Left colon (tissue), 2 donors: ENCODE measurements around the gene LRRC23. TPM values are rescaled to one million over a fixed set of nuclear protein-coding genes. Genes with fewer than 3 reads are reported as not detected.
"Not testable (repeated sequence)": the region's sequence is repeated elsewhere in the genome, so short reads cannot be mapped to it uniquely, and the experiment has no call there.

Experiments
- ATAC-seq: fragments of 200-7000 bp; cut with Tn5 transposase; one replicate; pipeline ENCODE4 v1.9.1; 2020; ENCODE audit warnings: mild to moderate bottlenecking, moderate library complexity
- DNase-seq, 2 donors: peaks; one replicate each; pipeline ENCODE4 v3.0.0-alpha.2; 2020
- intact Hi-C, 2 donors: fragments of 100-400 bp; cut with DNase I in 1 of 2; cut with micrococcal nuclease in 1 of 2; formaldehyde crosslinking; loops; one replicate each; pipeline versions ENCODE4 v1.11.2 to v1.14.0; 2022; cut with DNase I, micrococcal nuclease
- long read RNA-seq: library from polyadenylated mRNA; unstranded; transcript quantifications from one replicate; pipeline ENCODE4 v2.0.0, GENCODE V29; 2021
- total RNA-seq, 2 donors: library from RNA; stranded (reverse); fragmentation: NEBNext Ultra II Directional; extraction: Animal tissue kit (Norgen Biotek cat#: 25700); gene quantifications; one replicate each; pipeline ENCODE4 v1.2.1, GENCODE V29; 2021
- donor health status: DM: no; HTN: no; CAD: no.
- donor health status: DM: yes; HTN: yes; CAD: no.

The LRRC23 gene
- total RNA-seq: 1 to 10 TPM; 2.9 to 4.3 TPM
- long read RNA-seq, partial matches to known transcripts: 1 of 1 reads
- long read RNA-seq, other reads (novel, unspliced or antisense): 0 of 1 reads

DNA sequence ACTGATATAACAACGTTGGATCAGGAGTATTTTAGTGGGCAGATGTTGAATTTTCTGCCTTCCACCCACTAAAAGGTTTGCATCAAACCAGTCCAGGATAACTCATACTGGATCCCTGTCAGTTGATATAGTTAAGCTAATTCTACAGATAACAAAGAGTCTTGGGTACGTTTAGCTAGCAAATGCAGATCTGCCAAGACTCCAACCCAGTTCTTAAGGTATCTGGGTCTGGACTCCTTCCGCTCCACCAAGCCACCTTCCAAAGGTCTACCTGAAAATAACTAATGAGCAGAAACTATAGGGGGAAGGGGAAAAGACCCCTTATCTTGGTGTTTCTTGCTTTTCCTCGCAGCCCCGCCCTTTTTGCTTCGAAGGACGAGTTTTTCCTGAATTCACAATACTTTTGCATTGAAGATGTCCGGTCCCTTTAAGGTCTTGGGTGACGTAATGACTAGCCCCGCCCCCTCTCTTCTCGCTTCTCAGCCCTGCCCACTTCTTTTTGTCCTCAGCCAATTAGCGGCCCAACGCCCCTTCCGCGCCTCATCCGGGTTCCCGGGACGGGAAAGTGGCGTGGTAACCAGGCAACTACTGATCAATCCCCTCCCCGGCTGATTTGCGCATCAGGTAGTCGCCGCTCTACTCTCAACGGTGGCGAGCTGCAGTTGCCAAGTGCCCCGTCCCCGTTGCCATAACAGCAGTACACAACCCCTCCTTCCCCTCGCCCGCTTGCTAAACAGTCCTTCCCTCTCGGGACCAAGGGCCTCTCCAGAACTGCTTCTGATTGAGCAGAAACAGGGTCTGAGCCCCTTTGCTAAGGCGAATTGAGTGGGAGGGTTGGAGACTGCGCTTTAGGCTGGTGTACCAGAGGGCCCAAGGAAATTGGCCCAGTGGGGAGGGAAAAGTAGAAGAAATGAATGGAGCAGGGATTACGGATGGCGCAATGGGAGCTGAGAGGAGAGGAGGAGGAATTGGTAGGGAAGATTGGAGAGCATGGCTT, at the start of gene LRRC23:
Gene LRRC23, plus strand, starts transcription at position 543 of the 997 bp plus-strand sequence. CDS start 812 bp downstream, outside the sequence.
- ATAC-seq (peak; percentile 86), DNase-seq (peak; percentile 98 to 100)
- intact Hi-C loops: no loop called here

GRCh38 chr12:6855322-6855721, 49.3 kb upstream of the LRRC23 start:
- ATAC-seq: no peak
- DNase-seq: no peak
- intact Hi-C loops: no loop called here

DNA sequence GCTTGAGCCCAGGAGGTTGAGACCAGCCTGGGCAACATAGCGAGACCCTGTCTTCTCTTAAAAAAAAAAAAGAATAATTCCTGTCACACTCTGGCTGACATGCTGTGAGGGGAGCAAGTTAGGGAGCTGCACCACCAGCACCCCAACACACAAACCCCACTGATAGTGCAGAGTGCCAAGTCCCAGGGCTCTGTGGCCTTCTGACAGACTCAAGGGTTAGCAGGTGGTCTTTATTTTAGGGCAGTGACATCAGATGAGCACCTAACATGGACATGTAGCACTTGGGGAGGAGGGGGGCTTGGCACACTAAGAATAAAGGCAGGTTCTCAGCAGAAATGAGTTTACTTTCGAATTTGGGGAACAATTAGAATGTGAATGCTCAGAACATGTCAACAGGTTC, 45.8 kb upstream of the LRRC23 start:
- no peak for DNase-seq
- no peak for ATAC-seq
- intact Hi-C loops: no loop called here

GRCh38 chr12:6860116-6860515, 44.5 kb upstream of the LRRC23 start:
- intact Hi-C loops: no loop called here
- DNase-seq (no peak), ATAC-seq (no peak)

GRCh38 chr12:6860942-6861341, 43.7 kb upstream of the LRRC23 start:
- DNase-seq (no peak), ATAC-seq (no peak)
- intact Hi-C loops: no loop called here

- intact Hi-C loops: no loop called here
- DNase-seq (no peak), ATAC-seq (no peak)
Measured at GRCh38 chr12:6861391-6861790, 43.2 kb upstream of the LRRC23 start.

DNA sequence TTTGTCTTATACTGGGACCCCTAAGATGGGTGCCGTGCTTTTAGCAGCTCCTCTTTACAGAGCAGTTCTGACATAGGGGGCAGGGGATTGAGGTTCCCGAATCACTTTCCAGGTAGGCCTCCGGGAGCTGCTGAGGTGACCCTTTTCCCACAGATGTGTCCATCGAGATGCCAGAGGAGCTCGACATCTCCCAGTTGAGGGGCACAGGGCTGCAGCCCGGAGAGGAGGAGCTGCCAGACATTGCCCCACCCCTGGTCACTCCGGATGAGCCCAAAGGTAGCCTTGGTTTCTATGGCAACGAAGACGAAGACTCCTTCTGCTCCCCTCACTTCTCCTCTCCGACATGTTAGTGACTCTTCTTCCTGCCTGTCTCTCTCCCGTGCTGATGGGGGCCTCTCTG, 41.6 kb upstream of the LRRC23 start:
- intact Hi-C loops: no loop called here
- DNase-seq: no peak

GRCh38 chr12:6863586-6864321, 40.9 kb upstream of the LRRC23 start:
- ATAC-seq (no peak), DNase-seq (no peak)
- intact Hi-C loops: no loop called here

More for the DNA sequence above, 41.6 kb upstream of the LRRC23 start:
- no peak for ATAC-seq

GRCh38 chr12:6865307-6865706, 39.3 kb upstream of the LRRC23 start:
- ATAC-seq, DNase-seq, intact Hi-C loops: not testable (repeated sequence)

DNA sequence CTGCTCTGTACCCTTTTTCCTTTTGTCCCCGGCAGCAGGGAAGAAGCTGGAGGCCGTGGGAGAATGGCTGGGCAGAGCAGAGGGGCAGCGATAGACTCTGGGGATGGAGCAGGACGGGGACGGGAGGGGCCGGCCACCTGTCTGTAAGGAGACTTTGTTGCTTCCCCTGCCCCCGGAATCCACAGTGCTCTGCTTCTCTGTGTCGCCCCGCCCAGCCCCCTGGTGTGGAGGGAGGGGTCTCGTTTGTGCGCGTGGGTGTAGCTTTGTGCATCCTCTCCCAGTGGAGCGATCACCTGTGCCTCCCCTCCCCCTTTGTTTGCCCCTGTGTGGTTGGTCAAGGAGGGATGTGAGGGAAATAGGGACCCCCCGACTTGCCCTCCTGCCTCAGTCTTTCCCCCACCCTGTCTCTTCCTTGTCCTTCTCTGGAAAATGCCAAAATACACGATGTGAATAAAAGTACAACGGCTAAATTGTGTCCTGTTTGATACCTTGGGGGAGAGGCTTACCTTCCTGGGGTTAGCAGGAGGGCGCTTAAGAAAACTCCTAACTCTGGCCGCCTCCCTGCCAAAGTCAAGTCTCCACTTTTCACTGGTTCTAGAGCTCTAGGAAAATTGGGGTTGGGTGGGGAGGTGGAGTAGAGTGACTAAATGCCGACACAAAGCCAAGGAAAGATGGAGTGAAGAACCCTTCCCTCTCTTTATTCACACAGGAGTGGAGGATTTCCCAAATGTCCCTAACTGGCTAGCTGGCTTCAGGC, 38.3 kb upstream of the LRRC23 start:
- ATAC-seq (no peak), DNase-seq (peak in 1 of 2 donors; percentile 29)
- intact Hi-C loops: no loop called here

- DNase-seq: no peak
- intact Hi-C loops: no loop called here
- ATAC-seq: peak; percentile 10
Measured at GRCh38 chr12:6866920-6867412, 37.7 kb upstream of the LRRC23 start.

DNA sequence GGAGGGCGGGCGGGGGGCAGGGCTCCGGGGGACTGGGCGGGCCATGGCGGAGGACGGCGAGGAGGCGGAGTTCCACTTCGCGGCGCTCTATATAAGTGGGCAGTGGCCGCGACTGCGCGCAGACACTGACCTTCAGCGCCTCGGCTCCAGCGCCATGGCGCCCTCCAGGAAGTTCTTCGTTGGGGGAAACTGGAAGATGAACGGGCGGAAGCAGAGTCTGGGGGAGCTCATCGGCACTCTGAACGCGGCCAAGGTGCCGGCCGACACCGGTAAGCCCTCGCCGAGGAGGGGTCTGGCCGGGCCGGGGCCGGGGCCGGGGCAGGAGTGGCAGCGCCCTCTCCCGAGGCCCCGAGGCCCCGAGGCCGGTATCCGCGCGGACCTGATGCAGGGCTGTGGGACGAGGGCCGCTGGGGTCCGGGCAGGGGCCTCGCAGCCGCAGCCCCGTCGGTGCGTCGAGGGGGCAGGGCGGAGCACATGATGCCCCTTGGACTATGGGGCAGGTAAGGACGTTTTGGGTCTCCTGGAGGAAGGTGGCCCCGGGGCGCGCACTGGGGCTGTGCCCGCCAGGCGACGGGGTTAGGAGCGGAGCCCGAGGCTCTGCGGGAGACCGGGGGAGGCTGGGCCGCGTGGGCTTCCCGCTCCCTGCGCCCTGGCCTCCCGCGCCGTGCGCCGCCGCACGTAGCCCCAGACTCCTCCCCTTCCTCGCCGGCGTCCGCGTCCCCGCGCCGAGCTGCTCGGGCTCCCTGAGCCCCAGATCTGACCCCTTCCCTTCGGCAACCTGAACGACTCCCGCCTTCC, 37.0 kb upstream of the LRRC23 start, which contains the start of gene TPI1:
Gene TPI1, plus strand, starts transcription at position 119 of the 798 bp plus-strand sequence. Its CDS starts 36 bp downstream, at position 155.
- intact Hi-C loops: no loop called here
- peak; percentile 87 to 88 for DNase-seq
- ATAC-seq: peak; percentile 68

DNA sequence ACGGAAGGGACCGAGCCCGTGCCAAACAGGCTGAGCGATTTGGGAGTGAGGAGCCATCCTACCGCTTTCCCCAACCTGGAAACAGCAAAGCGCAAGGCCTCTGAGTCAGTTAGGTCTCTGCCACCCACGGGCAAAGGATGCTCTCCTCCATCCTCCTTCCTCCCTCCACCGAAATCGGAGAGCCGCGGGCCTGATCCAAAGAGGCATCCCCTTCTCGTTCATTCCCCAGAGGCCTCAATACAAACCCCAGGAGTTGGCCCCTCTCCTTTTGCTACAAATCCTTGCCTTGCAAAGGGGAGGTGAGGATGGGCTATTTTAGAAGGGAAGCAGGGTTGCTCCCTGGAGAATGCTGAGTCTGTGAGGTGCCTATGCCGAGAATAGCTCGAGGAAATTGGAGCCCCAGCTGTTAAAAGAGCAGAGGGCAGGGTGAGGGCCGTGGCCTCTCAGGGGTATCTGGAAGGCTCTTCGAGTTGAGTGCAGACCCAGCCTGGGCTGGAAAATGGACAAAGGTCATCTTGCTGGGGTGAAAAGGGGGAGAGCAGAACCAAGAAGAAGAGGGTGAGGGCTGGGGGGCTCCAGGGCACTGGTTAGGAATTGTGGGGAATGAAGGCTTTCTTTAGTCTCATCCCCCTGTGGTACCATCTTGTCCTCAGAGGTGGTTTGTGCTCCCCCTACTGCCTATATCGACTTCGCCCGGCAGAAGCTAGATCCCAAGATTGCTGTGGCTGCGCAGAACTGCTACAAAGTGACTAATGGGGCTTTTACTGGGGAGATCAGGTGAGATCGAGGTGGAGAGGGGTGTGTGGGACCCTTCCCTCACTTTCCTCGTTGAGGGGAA, 36.2 kb upstream of the LRRC23 start:
- ATAC-seq (no peak), DNase-seq (no peak)
- intact Hi-C loops: no loop called here

DNA sequence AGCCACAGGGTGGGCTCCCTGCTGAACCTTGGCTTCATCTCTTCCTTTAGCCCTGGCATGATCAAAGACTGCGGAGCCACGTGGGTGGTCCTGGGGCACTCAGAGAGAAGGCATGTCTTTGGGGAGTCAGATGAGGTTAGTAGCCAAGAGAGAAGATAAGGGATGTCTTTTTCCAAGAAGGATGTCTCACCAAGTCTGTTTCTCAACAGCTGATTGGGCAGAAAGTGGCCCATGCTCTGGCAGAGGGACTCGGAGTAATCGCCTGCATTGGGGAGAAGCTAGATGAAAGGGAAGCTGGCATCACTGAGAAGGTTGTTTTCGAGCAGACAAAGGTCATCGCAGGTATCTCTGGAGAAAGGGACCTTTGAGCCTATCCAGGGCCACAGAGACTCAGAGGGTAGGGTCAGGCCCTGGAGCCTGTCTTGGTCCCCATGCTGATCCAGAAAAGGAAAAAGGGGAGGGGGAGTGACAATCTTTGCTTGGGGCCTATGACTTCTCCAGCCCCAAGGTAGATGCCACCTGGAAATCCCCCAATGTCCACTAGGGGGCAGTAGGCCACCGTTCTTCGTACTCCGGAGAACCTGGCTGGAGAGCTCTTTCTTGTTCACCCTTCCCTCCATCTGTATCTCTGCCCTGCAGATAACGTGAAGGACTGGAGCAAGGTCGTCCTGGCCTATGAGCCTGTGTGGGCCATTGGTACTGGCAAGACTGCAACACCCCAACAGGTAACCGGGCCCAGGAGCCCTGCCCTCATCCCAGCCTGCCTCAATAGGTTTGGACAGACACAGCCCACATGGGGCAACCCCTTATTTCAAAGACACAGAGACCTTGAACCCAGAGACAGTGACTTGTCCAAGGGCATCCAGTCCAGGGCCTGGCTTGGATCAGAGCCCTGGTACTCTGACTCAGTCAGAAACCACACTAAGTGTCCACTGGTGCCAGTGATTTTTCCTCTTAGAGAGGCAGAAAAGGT, 35.3 kb upstream of the LRRC23 start:
- intact Hi-C loops: loop anchor here in 1 of 2 donors (5.0 kb wide), 1 partner anchor 98 kb away; no protein-coding TSS in a partner anchor
- DNase-seq (peak; percentile 71 to 87), ATAC-seq (peak; percentile 10)

- not testable (repeated sequence) for ATAC-seq, DNase-seq
- intact Hi-C loops: loop anchor here in 1 of 2 donors (5.0 kb wide), 1 partner anchor 97 kb away; no protein-coding TSS in a partner anchor
Measured at GRCh38 chr12:6870304-6870703, 34.3 kb upstream of the LRRC23 start.
